ENCODE data around the gene SPAG5.

DNA sequence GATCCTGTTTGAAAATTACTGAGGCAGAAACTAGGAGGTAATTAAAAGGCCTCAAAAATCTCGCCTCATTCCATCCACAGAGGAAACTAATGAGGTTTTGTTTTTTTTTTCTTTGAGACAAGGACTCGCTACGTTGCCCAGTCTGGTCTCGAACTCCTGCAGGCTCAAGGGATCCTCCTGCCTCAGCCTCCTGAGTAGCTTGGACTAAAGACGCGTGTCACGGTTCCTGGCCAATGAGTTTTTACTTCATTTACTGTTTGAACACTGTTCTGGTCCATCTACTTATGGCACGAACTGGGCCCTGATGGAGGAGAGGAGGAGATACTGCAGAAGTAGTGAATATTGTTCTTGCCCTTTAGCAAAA lies 46.7 kb upstream of the SPAG5 start:
- TF ChIP-seq GATA3 (IDR thresholded peaks at IDR 0.05; ENCODE audit: low read depth, low read length) (no peak), GATA2 (IDR thresholded peaks at IDR 0.05; ENCODE audit: low read depth, low read length) (no peak)
